ENCODE data around the gene PDZD7. TPM values are rescaled to one million over a fixed set of nuclear protein-coding genes. Genes with fewer than 3 reads are reported as not detected.

PDZD7 gene
- total and polyA plus RNA-seq, 2 donors (not counting 3 experiments of a cell fraction or from before 2014, with no cell fraction given): 0.41 to 1.6 TPM

DNA sequence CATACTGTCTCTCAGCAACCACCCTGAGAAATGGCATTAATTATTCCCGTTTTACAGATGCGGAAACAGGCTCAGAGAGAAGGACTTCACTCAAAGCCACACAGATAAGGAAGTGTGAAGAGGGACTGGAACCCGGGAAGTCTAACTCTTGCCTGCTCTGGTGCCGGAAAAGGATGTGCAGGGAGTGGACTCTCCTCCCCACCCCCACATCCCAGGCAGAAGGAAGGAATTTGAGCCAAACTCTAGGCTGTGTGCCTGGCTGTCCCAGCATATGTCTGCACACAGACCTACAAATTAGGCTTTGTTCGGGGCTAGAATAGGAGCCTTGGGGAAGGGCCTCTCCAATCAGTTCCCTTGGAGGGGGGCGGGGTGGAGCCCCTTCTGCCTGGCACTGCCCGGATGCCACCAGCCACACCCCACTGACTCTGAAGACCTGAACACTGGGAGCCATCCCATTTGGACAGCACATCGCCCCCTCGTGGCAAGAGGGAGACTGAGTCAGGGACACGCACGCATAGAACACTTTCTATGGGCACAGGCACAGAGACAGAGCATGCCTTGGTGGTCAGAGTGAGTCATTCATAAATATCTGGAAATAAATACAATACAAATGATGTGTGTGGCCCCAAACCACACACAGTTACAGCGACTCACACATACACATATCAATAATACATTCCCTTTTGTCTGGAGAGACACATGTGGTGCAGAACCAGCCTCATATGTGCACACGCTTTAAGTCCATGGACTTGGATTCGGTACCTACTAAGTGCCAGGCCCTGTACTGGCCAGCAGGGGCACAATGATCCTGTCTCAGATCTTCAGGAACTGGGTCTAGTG lies 18.2 kb downstream of the PDZD7 start:
- Histone ChIP-seq H3K9ac (replicated peaks; ENCODE audit: extremely low read depth, insufficient read depth, low read length) (no peak overlapping the region), H3K4me1 (ENCODE audit: control insufficient read depth, extremely low read depth, insufficient read depth, low read length) (peaks cover 13% of the 10 kb centered on the region), H3K27me3 (ENCODE audit: control insufficient read depth in 2 of 2, insufficient read depth in 2 of 2, low read length in 2 of 2) (no peaks in the 10 kb centered on the region), H4K20me1 (replicated peaks; ENCODE audit: control insufficient read depth, extremely low read depth, insufficient read depth, low read length) (no peaks in the 10 kb centered on the region), H3K36me3 (ENCODE audit: control insufficient read depth in 2 of 2, extremely low read depth in 1 of 2, insufficient read depth in 2 of 2, low read length in 2 of 2) (no peaks in the 10 kb centered on the region), H3K79me2 (ENCODE audit: control insufficient read depth, insufficient read depth, low read length) (no peaks in the 10 kb centered on the region), H3K9me1 (replicated peaks; ENCODE audit: control insufficient read depth, extremely low read depth, insufficient read depth, low read length) (no peaks in the 10 kb centered on the region), H3K27ac (ENCODE audit: insufficient read depth, low read depth, low read length) (peak overlapping the region; percentile 12), H3K4me3 (replicated peaks in 1 of 3; ENCODE audit: insufficient read depth in 1 of 3, low read depth in 1 of 3, low read length in 3 of 3) (no peak overlapping the region), H2AFZ (ENCODE audit: low read depth, low read length) (peak overlapping the region; percentile 56), H3K9me3 (replicated peaks; ENCODE audit: control insufficient read depth, insufficient read depth, low read length) (no peaks in the 10 kb centered on the region), H3K4me2 (ENCODE audit: insufficient read depth, low read length) (peak overlapping the region; percentile 12)
- no TSS peak for BruUV-seq (replicated peaks)
- peak; percentile 98 for FAIRE-seq
- POLR2A ChIA-PET: no interaction called here
- DNase-seq (ENCODE audit: low read depth, low spot score): peak; percentile 95
- intact Hi-C loops (cut with micrococcal nuclease): loop anchor here (1.0 to 10.0 kb wide), 5 partner anchors 14 to 340 kb away; partner anchors contain the start of genes SEMA4G and SLF2
- CTCF ChIA-PET: interaction anchor here (1.6 to 8.8 kb wide), 3 partner anchors 11 to 17 kb away, joined by 18 to 92 read pairs (median 21); partner anchors contain the start of gene LZTS2
- TF ChIP-seq FOS (IDR thresholded peaks at IDR 0.05; ENCODE audit: borderline replicate concordance, insufficient read depth, low read length): peak; percentile 80
- TF ChIP-seq POLR2A (IDR thresholded peaks at IDR 0.05; ENCODE audit: low read depth, low read length): no peak
- TF ChIP-seq GATA2 (IDR thresholded peaks at IDR 0.05; ENCODE audit: insufficient read depth, insufficient read length, low read depth, low read length): no peak
- TF ChIP-seq, protein P1, sequence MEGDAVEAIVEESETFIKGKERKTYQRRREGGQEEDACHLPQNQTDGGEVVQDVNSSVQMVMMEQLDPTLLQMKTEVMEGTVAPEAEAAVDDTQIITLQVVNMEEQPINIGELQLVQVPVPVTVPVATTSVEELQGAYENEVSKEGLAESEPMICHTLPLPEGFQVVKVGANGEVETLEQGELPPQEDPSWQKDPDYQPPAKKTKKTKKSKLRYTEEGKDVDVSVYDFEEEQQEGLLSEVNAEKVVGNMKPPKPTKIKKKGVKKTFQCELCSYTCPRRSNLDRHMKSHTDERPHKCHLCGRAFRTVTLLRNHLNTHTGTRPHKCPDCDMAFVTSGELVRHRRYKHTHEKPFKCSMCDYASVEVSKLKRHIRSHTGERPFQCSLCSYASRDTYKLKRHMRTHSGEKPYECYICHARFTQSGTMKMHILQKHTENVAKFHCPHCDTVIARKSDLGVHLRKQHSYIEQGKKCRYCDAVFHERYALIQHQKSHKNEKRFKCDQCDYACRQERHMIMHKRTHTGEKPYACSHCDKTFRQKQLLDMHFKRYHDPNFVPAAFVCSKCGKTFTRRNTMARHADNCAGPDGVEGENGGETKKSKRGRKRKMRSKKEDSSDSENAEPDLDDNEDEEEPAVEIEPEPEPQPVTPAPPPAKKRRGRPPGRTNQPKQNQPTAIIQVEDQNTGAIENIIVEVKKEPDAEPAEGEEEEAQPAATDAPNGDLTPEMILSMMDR (IDR thresholded peaks at IDR 0.05; ENCODE audit: extremely low read depth in 1 of 2, insufficient read depth in 1 of 2, low read depth in 1 of 2, low read length in 2 of 2): peak; percentile 80 to 96
- TF ChIP-seq JUN (IDR thresholded peaks at IDR 0.05; ENCODE audit: borderline replicate concordance, insufficient read depth, insufficient read length, low read depth): no peak
- TF ChIP-seq EZH2 (IDR thresholded peaks at IDR 0.05; ENCODE audit: borderline replicate concordance, low read depth, low read length, severe bottlenecking): no peak
- no peak for TF ChIP-seq POLR2AphosphoS5 (IDR thresholded peaks at IDR 0.05; ENCODE audit: insufficient read depth, low read depth, low read length)
- TF ChIP-seq MYC (IDR thresholded peaks at IDR 0.05; ENCODE audit: low read depth, low read length): no peak
- TF ChIP-seq, protein P2, sequence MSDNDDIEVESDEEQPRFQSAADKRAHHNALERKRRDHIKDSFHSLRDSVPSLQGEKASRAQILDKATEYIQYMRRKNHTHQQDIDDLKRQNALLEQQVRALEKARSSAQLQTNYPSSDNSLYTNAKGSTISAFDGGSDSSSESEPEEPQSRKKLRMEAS (IDR thresholded peaks at IDR 0.05; ENCODE audit: insufficient read depth, insufficient read length): no peak
- dilution Hi-C loops (cut with MboI; ENCODE audit: extremely low pct_ligation_motif_present, low sequenced_read_pairs): no loop called here

Measured in endothelial cell of umbilical vein (primary cell).